ENCODE results near the gene ST7.
"Not testable (repeated sequence)": the region's sequence is repeated elsewhere in the genome, so short reads cannot be mapped to it uniquely, and the experiment has no call there.

ST7 gene

GRCh38 chr7:117114272-117114671 lies 161.0 kb downstream of the ST7 start:
- H3K36me3 ChIP-seq = no peaks in the 10 kb centered on the region
- H3K27me3 ChIP-seq = no peaks in the 10 kb centered on the region
- no peak for DNase-seq
- H3K4me3 ChIP-seq (ENCODE audit: low read depth, low read length) = no peak overlapping the region
- no peaks in the 10 kb centered on the region for H3K9me3 ChIP-seq
- H3K4me1 ChIP-seq = peaks cover 20% of the 10 kb centered on the region
- TF ChIP-seq, protein P1, sequence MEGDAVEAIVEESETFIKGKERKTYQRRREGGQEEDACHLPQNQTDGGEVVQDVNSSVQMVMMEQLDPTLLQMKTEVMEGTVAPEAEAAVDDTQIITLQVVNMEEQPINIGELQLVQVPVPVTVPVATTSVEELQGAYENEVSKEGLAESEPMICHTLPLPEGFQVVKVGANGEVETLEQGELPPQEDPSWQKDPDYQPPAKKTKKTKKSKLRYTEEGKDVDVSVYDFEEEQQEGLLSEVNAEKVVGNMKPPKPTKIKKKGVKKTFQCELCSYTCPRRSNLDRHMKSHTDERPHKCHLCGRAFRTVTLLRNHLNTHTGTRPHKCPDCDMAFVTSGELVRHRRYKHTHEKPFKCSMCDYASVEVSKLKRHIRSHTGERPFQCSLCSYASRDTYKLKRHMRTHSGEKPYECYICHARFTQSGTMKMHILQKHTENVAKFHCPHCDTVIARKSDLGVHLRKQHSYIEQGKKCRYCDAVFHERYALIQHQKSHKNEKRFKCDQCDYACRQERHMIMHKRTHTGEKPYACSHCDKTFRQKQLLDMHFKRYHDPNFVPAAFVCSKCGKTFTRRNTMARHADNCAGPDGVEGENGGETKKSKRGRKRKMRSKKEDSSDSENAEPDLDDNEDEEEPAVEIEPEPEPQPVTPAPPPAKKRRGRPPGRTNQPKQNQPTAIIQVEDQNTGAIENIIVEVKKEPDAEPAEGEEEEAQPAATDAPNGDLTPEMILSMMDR (IDR thresholded peaks at IDR 0.05; ENCODE audit: low read depth, low read length) = no peak

DNA sequence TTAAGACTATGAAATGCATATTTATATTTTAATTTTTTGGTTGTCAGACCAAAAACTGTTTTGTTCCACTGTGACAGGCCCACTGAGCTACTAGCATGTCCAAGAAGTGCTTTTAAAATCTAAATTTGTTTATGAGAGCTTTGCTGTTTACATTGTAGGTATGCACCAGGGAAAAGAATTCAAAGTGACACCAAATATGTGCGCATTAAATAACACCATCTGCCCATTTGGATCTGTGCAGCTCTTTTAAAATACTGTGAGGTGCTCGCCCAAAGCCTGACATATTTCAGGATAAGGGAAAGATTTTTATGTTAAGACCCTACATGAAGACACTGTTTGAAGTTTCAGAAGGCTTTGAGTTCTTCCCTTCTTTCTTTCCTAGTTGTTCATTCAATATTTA lies 162.9 kb downstream of the ST7 start:
- H3K27me3 ChIP-seq = no peaks in the 10 kb centered on the region
- TF ChIP-seq, protein P1 (IDR thresholded peaks at IDR 0.05; ENCODE audit: low read depth, low read length) = no peak
- H3K4me1 ChIP-seq = peaks cover 13% of the 10 kb centered on the region

DNA sequence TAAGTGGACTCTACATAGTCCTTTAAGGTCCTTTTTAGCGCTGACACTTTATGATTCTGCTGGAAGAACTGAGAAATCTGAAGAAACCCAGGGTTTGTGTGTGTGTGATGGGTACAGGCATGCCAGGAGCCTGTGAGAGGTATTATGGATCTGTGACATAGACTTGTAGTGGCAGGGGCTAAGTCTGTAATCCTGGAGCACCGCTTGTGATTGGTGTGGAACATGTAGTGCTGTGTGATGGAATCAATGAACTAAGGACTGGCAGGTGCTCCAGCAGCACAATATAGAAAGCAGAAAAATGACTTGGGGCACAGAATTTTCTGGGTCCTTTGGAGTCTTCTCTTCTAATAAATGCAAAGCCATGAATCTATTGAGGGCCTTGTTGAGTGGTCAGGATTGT lies 163.9 kb downstream of the ST7 start:
- Histone ChIP-seq H3K4me3 (ENCODE audit: low read depth, low read length) (no peak overlapping the region), H3K4me1 (peaks cover 8% of the 10 kb centered on the region), H3K9me3 (no peaks in the 10 kb centered on the region), H3K27me3 (no peaks in the 10 kb centered on the region), H3K36me3 (peaks cover 6% of the 10 kb centered on the region; the same call in 1 of the 2 replicates)
- TF ChIP-seq, protein P1 (IDR thresholded peaks at IDR 0.05; ENCODE audit: low read depth, low read length) = no peak
- no peak for DNase-seq

More for the DNA sequence above, 162.9 kb downstream of the ST7 start:
- H3K4me3 ChIP-seq (ENCODE audit: low read depth, low read length) = no peak overlapping the region
- DNase-seq = no peak
- peaks cover 6% of the 10 kb centered on the region; the same call in 1 of the 2 replicates for H3K36me3 ChIP-seq
- H3K9me3 ChIP-seq = no peaks in the 10 kb centered on the region

GRCh38 chr7:117118579-117119180 lies 165.4 kb downstream of the ST7 start:
- Histone ChIP-seq H3K36me3 (peaks cover 6% of the 10 kb centered on the region; the same call in 1 of the 2 replicates), H3K9me3 (no peaks in the 10 kb centered on the region), H3K27me3 (no peaks in the 10 kb centered on the region), H3K4me1 (peaks cover 7% of the 10 kb centered on the region; the same call in 1 of the 2 replicates), H3K4me3 (ENCODE audit: low read depth, low read length) (no peak overlapping the region)
- TF ChIP-seq, protein P1 (IDR thresholded peaks at IDR 0.05; ENCODE audit: low read depth, low read length) = no peak
- DNase-seq = no peak

DNA sequence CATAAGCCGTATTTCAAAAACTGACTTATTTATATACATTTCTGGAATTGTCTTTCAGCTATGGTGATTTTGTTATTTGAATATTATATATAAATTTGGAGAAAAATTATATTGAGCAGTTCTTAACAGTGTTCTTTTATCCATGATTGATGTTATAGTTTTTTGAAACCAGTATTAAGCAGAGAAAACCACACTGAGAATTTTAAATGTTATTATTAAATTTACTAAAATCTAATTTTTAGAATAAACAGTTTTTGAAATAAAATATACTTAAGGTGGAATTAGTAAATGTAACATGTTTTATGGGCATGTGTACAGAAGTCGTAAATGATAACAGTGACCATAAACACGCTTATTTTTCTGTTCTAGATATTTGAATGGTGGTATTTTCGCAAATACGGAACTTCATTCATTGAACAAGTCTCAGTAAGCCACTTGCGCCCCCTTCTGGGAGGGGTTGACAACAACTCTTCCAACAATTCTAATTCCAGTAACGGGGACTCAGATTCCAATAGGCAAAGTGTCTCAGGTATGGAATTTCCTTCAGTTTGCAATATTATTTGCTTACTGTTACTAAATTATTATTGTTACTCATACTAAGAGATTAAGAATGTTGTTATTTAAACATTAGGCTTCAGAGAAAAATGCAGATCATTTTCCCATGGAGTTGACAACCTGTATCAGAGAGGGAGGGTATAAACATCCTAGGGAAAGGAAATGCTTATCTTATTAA lies 166.1 kb downstream of the ST7 start:
- peak; percentile 89 for DNase-seq
- H3K4me3 ChIP-seq (ENCODE audit: low read depth, low read length) = no peak overlapping the region
- H3K9me3 ChIP-seq = no peaks in the 10 kb centered on the region
- peaks cover 6% of the 10 kb centered on the region; the same call in 1 of the 2 replicates for H3K36me3 ChIP-seq
- H3K4me1 ChIP-seq = peaks cover 10% of the 10 kb centered on the region
- H3K27me3 ChIP-seq = no peaks in the 10 kb centered on the region
- TF ChIP-seq, protein P1 (IDR thresholded peaks at IDR 0.05; ENCODE audit: low read depth, low read length) = peak; percentile 93

DNA sequence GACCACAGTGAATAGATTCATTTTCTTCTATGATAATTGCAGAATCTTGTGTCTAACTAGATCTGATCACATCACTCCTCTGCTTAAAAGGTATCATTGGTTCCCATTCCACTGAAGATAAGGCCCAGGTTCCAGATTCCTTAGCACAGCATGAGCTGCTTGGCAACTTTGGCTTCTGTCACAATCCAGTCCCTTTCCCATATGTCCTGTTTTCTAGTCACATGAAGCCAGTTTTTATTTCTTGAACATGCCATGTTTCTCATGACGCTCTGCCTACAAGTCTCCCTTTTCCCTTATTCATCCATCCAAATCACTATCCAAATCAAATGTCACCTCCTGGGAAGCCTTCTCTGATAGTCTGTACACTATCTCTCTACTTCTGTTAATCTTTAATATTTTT lies 167.0 kb downstream of the ST7 start:
- H3K4me3 ChIP-seq (ENCODE audit: low read depth, low read length); H3K27me3 ChIP-seq; DNase-seq; H3K9me3 ChIP-seq; H3K36me3 ChIP-seq: not testable (repeated sequence)
- peaks cover 19% of the 10 kb centered on the region for H3K4me1 ChIP-seq

- not testable (repeated sequence) for H3K4me3 ChIP-seq (ENCODE audit: low read depth, low read length); DNase-seq; H3K9me3 ChIP-seq; H3K36me3 ChIP-seq; H3K27me3 ChIP-seq
- peaks cover 22% of the 10 kb centered on the region for H3K4me1 ChIP-seq
Measured at GRCh38 chr7:117122036-117122435, 168.7 kb downstream of the ST7 start.

Measured in BE2C (cell line).